Glomerular visceral epithelial cell (primary cell): ENCODE measurements around the gene GPM6B.

ENCODE experiments used
- DNase-seq: peaks from one replicate; pipeline ENCODE4 v3.0.0-alpha.2; 2016; ENCODE audit errors: extremely low spot score

GPM6B gene, protein sequence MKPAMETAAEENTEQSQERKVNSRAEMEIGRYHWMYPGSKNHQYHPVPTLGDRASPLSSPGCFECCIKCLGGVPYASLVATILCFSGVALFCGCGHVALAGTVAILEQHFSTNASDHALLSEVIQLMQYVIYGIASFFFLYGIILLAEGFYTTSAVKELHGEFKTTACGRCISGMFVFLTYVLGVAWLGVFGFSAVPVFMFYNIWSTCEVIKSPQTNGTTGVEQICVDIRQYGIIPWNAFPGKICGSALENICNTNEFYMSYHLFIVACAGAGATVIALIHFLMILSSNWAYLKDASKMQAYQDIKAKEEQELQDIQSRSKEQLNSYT

DNA sequence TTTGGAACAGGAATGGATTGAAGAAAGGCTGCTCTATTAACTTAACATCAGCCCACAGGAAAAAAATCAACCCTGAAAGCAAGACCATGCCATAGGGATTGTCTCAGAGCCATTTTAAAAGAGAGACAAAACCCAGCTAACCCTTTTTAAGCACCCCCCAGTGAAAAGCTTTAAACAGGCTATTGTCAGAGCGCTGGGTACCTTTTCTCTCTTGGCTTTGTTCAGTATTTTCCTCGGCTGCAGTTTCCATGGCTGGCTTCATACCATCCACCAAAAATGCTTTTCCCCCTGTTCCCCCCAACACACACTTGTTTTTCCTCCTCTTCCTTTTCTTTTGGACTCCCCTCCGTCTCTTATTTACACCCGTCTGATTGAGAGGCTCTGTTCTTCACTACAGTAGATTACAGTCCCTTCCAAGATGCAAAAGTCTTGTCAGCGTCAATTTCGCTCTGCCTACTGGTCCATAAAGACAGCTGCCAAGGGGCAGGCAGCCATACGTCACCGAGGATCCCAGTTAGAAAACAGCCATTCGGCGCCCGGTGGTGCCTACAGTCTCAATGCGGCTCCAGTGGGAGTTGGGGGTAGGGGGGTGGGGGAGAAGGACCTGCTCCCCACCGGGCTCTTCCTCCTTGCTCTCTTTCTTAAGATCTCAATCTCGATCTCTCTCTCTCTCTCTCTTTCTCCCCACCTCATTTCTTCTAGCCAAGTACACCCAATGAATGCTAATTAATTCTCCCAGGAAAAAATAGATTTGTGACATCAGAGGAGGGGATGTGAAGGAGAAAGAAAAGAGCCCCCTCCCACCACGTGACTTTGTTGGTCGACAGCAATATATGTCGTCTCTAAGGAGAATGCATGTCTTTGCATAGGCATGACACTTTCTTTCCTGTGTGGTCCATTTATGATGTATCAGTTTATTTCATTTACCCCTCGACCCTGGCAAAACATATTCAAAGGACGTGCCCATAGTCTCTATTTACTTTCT, at the start of gene GPM6B:
TSS of gene GPM6B (minus strand) at position 451 of the 985 bp plus-strand sequence. CDS start at position 262, 189 bp downstream.
- DNase-seq, result no peak

DNA sequence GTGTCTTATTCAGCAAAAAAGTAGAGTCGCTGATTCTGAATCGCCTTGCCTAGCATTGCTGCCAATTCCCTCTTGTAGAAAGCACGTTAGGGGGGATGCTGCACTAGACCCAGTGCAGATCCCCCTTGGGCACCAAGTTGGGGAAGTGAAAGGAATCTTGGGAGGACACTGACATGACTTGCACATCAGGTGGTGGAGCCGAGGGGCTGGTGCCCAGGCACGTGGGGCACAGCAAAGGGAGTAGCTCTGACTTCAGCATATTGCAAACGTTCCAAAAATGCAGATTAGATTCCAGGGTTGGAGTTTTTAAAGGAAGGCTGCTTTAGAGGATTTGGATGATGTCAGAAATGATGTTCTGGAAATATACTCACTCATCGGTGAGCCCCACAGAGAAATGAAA, 47.4 kb upstream of the GPM6B start:
- no peak for DNase-seq

DNA sequence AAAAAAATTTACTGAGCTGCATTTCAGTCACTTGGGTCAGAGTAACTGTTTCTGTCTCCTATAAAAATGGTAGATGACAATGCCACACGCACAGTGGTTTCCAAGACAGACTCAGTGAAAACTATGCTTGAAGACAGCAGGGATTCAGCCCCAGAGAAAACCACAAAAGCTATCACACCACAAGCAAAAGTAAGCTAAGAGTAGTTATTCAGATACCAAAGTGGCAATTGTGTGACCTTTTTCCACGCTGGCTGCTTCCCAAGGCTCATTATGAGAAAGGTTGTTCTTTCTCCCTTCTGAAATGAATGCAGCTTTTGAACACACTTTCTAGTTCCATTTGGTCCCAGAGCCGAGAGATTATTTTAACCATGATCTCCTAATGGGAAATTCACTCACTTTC, 46.4 kb upstream of the GPM6B start:
- no peak for DNase-seq

DNA sequence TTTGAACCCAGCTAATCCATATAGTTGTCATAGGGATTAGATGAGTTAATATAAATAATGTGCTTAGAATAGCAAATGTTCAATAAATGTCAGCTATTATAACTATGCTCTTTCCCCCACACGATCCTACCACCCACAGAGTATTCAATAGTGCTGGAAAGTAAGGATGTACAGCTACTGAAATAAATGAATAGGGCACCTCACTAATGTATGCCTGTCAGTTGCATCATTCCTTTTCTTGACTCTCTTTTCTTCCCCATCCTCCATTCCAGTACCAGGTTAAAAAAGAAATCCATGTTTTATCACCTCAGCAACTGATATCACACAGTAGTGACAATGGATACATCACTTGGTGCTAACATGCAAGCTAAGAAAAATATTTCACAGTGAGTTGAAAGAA, 42.8 kb upstream of the GPM6B start:
- no peak for DNase-seq

DNA sequence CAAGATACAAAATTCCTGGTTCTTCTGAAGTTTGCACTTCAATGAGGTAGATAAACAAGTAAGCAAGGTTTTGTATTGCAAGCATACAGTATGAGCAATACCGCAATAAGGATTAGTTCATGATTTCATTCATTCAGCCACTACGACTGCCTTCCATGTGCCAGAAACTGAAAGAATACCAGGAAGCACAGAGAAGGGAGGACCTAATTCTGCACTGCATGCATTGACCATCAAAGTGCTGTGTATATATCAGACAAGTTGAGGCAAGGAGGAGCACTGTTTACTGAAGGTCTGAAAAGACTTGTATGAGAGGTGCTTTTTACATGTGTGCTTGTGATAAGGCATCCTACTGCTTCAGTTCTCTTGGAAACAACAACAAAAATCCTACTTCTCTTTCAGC, 40.9 kb upstream of the GPM6B start:
- DNase-seq, result no peak

DNA sequence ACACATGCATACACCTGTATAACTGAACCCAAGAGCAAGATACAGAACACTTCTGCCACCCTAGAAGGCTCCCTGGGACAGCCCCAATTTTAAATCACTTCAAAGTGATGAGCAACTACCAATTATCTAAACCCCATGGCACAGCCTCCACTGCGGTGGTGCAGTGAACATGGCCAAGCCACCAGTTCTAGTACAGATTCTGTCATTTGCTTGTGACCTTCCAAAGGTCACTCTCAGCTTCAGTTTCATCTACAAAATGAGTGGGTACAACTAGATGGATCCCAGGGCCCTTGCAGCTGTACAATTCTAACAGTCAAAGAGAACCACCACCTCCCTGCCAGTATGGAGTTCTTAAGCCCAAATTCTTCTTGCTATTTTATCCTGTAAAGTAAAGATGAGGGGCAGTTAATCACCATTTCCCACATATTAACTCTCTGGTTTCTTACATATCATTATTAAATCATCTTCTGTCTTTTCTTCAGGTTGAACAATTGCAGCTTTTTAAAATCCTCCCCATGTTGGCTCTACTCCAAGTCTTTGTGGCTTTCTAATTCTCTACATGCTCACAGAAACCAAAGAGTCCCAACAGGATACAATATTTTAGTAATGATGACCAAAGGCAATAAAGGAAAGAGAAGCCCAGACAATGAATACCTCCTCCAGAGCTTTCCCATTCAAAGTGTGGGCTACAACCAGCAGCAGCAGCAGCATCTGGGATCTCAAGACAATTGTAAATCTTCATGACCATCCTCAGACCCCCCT, 39.0 kb upstream of the GPM6B start:
- no peak for DNase-seq

DNA sequence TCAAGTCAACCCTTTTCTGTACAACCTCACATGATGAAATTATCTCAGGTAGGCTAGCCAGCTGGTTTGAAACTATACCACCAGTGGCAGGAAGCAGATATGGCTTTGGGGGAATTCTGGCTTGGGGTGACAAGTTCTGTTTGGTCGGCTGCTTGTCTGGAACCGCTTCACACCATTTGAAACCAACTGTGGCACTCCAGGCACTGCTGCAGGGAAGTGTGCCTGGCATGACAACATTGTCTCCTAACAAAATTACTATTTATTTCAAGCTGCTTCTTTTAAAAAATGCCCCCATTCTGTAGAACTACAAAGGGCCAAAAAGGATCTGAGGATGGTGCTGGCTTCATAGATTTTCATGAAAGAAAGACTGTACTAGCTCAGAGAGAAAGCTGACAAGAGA, 37.1 kb upstream of the GPM6B start:
- DNase-seq, result no peak

DNA sequence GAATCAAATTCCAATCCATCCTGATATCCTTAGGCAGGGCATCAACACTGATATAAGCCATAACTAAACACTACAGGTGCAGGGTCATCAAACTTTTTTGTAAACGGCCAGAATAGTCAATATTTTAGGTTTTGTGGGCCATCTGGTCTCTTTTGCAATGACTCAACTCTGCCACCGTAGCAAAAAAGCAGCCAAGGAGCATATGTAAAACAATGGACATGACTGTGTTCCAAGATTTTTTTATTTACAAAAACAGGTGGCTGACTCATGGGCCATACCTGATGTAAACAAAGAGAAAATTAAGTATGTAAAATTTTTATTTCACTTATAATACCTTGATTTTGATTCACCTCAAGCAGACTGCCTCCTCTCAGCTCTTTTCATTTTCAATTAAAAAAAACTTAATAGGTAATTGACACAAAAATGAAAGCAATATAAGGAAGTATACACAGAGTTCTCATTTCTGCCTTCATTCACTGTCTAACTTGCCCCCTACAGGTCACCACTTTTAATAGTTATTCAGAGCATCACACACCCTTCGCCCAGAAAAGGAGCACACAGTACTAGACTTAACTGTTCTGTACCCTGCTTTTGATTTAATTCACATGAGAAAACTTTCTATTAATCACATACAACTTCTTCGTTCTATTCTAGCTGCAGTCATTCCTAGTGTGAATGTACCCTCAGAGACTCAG, 35.3 kb upstream of the GPM6B start:
- DNase-seq, result no peak

DNA sequence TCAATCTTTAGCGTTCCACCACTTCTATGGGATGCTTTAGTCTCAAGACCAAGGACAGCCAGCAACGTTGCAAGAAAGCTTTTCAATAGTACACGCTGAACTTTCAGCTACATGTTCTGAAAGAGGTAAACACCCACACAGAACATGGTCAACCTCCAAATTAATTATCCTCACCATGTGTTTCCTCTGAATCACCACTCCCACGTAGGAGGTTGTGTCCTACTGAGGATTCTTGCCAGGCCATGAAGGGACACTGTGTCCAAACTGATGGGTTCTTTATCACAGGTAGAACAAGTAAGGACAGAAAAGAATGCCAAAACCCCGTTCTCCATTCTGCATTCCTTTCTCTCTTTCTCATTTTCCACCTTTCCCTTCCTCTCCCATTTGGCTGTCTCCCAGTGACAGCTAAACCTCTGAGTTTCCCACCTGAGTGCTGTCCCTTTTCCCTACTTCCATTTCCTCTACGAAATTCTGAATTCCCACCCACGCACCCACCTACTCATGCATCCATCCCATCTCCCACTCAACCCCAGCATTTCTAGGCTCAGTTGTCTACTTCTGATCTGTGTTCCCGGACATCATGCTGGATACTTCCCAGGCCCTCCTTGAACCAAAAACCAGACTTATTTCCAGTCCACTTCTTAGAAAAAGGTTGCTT, 29.0 kb upstream of the GPM6B start:
- DNase-seq, result no peak

DNA sequence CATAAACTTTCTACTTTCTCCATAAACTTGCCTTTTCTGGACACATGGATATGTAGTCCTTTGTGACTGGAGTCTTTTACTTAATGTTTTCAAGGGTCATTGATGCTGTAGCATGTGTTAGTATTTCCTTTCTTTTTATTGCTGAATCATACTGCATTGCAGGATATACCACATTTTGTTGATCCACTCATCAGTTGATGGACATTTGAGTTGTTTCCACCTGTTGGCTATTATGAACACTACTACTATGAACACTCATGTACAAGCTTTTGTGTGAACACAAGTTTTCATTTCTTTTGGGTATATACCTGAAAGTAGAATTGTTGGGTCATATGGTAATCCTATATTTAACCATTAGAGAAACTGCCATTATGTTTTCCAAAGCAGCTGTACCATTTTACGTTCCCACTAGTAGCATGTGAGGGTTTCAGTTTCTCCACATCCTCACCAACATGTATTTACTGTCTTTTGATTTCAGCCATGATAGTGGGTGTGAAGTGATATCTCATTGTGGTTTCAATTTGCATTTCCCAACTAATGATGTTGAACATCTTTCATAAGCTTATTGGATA, 26.3 kb upstream of the GPM6B start:
- no peak for DNase-seq

DNA sequence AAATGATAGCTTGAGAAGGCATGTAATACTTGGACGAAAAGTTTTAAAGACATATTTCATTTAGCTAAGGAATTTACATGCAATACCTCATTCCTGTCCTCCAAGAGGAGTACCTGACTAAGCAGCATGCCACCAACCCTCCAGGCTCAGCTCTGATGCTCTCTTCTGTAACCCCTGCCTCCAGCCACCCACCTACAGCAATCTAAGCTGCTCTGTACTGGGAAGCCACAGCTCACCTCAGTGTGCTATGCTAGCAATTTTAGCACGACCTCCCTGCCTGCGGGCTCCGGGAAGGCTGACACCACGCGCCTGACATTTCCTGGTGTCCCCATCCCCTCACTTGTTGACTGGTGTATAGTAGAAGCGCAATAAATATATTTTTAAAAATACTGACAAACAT, 23.2 kb upstream of the GPM6B start:
- no peak for DNase-seq

DNA sequence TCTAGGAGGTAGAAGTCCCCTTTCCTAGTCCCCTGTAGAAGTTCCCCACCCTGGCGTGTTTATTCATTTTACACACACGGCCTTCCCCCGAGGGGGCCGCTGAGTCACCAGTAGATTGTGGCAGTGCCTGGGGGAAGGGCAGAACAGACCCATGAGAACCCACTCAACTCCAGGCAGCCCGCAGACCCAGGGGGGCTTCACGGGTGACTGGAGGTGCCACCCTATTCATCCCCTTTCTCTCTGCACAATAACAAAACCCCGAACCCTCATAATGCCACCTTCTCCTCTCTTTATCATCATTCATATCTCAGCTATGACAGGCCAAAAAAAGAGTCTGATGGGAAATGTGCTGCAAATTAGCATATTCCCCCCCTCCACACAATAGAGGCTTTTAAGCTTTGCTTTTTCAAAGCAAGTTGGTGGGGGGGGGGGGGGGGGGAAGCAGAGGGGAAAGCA, 20.4 kb upstream of the GPM6B start:
- no peak for DNase-seq

DNA sequence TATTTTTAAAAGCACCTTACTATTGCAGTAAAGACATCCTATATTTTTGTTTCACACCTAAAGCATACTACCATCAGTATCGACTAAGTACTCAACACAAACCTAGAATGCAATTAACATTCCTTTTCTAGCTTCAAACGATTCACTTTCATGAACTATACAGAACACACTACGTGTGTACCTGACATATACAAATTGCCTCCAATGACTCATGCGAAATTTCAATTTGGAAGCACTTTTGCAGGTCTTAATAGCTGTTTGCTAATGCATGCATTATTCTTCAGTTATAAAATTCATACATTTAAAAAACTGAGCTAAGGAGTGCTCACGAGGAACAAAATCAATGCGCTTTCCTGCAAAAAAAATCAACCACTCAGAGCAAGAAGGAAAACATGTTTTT, 19.7 kb upstream of the GPM6B start:
- no peak for DNase-seq

DNA sequence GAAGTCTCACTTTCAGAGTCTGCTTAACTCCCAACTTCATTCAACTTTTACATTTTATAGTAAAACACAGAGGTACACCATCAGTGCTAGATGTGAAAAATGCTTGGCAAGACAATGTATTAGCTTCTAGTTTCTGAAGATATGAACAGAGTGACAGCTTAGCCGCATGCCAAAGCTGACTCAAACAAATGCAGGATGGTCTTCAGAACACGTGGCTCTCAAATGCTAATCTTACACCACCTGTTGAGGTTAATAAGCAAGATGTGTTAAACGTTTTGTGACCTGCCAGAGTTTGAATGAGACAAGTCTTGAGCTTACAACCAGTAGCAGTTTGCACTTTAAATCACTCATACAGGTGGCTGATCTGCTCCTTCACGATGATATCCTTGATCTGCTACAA, 18.9 kb upstream of the GPM6B start:
- DNase-seq, result no peak

DNA sequence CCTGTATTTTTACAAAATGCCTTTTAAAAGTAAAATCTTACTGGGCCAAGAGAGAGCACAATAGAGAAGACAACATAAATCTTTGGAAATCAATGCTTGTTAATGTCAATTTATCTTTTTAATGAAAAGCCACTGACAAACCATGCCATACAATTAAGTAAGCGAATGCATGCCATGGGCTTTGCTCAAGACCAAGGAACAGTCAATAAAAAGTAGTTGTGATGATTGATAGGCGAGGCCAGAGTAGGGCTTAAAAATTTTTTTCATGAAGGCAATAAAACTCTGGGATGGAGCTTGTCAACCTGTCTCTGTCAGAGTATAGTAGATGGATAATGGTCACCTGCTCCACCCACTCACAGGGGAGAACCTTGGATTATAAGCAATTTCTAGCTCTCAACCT, 17.5 kb upstream of the GPM6B start:
- no peak for DNase-seq

DNA sequence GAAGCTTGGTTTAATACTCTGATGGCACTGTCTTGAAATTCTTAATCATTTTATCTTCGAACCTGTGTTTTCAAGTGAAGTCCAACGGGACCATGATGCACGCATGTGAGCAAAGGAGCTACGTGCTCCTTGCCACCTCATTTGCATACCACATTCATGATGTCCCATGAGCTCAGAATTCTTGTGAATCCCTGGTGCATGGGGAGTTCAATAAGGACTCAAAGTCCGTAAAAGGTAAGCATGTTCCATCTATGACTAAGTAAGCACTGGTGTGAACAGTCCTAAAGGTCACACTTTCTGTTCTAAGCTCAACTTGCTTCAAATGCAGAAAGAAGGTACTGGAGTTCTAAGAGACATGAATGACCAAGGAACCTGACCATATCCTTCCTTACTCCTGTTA, 13.1 kb upstream of the GPM6B start:
- DNase-seq, result no peak

DNA sequence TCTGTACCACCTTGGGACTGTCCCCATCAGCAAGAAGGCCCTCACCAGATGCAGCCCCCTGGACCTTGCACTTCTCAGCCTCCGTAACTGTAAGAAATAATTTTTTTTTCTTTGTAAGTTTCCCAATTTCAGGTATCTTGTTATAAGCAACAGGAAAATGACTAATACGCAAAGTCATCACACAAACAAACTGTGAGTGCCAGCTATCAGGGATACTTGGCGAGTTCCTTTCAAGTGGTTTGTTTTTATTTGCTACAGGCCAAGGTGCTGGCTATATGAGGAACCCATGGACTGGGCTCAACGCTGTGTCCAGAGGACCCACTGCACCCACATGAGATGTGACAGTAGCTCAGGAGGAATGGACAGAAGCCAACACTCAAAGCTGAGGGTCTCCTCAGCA, 11.5 kb upstream of the GPM6B start:
- DNase-seq, result no peak

DNA sequence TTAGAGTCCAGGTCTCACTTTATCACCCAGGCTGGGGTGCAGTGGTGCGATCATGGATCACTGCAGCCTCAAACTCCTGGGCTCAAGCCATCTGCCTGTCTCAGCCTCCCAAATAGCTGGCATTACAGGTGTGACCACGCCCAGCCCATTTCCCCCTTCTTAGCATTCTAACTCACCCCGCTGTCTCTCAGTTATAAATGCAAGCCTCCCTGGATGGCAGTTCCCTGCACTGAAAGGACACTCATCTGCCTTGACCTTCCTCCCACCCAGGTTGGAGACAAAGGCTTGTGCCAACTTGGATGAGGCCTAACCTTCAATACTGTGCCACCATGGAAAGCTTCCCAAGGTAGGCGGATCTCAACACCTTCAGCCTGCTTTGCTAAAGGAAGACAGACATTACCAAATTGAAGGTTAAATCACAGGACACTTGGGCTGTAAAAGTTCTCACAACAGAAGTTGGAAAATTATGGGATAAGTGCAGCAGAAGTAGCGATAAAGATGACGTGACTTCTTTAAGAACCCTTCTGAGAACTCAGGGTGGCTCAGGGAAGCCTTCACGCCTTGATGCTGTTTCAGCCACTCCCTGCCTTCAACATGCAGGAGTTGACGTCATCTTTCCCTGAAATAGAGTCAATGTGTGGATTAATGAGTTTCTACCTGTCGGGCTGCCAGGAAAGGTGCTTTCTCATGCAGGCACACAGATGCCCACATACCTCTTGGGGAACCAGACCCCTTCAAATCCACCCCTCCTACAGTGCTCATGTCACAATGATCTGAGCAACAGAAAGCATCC, 10.6 kb upstream of the GPM6B start:
- no peak for DNase-seq

DNA sequence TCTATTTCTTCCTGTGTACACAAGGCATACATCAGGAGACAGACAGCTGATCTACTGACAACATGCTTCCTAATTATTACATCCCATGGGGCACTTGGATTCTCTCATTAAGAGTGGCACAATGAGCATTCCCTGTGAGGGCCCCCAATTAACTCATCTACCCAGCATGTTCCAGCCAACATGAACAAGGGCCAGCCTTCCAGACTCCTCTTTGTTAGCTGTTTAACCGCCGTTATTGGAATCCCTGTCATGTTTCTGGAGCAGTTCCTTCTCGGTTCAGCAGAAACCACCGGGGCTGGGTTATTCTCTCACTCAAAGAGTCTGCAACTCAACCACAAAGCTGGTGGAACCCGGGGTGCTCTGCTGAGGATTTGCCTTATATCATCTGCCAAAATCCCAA, 9.9 kb upstream of the GPM6B start:
- DNase-seq, result no peak
